ENCODE data around the gene U2AF2. TPM values are rescaled to one million over a fixed set of nuclear protein-coding genes. Genes with fewer than 3 reads are reported as not detected.

U2AF2 gene
- total RNA-seq, 4 donors from 2014 or later: 78.8 to 149 (median 106) TPM

DNA sequence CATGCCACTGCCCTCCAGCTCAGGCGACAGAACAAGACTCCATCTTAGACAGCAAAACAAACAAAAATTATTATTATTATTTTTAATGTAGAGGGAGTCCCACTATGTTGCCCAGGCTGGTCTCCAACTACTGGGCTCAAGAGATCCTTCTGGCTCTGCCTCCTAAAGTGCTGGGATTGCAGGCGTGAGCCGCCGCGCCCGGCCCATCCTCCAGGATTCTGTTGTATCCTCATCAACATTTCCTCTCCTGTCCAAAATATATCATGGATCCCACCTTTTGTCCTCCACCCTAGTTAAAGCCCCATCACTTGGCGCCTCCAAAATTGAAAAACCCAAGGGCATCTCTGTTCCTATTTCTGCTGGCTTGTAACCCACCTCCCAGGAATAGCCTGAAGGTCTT is 31.7 kb upstream of the U2AF2 start:
- WGBS, 2 donors: 89 to 91% methylated on average over 7 of the region's 7 CpGs
- TF ChIP-seq, protein P1, sequence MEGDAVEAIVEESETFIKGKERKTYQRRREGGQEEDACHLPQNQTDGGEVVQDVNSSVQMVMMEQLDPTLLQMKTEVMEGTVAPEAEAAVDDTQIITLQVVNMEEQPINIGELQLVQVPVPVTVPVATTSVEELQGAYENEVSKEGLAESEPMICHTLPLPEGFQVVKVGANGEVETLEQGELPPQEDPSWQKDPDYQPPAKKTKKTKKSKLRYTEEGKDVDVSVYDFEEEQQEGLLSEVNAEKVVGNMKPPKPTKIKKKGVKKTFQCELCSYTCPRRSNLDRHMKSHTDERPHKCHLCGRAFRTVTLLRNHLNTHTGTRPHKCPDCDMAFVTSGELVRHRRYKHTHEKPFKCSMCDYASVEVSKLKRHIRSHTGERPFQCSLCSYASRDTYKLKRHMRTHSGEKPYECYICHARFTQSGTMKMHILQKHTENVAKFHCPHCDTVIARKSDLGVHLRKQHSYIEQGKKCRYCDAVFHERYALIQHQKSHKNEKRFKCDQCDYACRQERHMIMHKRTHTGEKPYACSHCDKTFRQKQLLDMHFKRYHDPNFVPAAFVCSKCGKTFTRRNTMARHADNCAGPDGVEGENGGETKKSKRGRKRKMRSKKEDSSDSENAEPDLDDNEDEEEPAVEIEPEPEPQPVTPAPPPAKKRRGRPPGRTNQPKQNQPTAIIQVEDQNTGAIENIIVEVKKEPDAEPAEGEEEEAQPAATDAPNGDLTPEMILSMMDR (IDR thresholded peaks at IDR 0.05): no peak
- TF ChIP-seq POLR2A (IDR thresholded peaks at IDR 0.05): no peak
- DNase-seq (ENCODE audit: low spot score in 2 of 2): no peak
- H3K4me3 ChIP-seq (ENCODE audit: low read depth, poor library complexity, severe bottlenecking): no peak overlapping the region
- intact Hi-C loops (cut with DNase I; ENCODE audit: low total_unique reads): no loop called here

DNA sequence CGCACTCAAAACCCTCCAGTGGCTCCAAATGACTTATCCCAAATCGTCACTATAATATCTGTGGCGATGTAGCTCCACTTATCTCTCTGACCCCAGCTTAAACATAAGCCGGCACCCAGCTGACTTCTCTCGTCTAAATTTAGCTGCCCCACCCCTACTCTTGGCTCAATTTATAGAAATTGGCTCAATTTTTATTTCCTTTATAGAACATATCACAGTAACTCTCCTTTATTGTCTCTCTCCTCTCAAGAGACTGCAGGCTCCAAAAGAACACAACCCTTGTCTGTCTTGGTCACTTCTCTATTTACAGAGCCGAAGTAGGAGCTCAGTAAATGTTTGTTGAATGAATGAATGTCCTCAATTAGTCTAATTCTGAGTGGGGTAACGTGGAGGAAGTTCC is 31.3 kb upstream of the U2AF2 start:
- H3K4me3 ChIP-seq (ENCODE audit: low read depth, poor library complexity, severe bottlenecking): no peak overlapping the region
- intact Hi-C loops (cut with DNase I; ENCODE audit: low total_unique reads): no loop called here
- 44 to 49% methylated on average over 7 of the region's 7 CpGs for WGBS, 2 donors
- TF ChIP-seq, protein P1 (IDR thresholded peaks at IDR 0.05): no peak
- TF ChIP-seq POLR2A (IDR thresholded peaks at IDR 0.05): no peak
- DNase-seq (ENCODE audit: low spot score in 2 of 2): no peak

DNA sequence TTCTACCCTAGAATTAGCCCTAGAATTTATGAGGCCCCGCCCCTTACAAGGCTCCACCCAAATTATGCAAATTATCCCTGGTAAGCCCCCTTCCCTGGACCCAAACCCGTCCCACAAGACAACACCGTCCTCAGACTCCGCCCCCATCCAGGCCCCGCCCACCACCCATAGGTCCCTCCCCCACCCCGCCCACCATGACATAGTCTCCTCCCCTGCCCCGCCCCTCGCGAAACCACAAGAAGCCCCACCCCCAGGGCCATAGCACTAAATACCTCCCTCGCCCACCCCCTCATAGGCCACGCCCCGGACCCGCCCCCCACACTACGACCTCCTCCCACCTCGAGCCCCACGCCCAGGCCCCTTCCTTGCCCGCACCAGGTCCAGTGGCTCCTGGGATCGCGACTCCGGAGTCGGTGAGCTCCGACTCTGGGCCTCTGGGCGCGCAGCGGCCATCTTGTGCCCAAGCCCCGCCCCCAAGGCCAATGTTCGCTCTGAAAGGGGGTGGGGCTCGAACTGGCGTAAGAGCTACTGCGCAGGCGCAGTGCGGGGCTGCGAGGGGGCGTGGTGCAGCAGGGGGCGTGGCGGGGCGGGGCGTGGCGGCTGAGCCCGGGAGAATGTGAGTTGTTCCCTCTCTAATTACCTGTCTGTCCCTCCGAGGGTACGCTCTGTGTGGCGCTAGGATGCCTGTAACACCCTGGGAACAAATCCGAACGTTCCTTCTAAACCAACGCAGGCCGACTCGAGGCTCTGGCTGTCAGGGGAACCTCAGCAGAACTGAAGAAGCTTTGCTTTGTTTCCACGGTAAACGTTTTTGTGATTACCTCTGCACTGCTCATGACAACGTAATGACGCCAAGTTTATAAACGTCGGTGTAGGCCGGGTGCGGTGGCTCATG is 30.5 kb upstream of the U2AF2 start, which contains the start of gene ZNF784:
ZNF784 (minus strand) TSS at position 458 of the 895 bp plus-strand sequence; CDS start at position 453, 5 bp downstream.
- peak within 1 kb of the TSS; percentile 26 for H3K4me3 ChIP-seq (ENCODE audit: low read depth, poor library complexity, severe bottlenecking)
- TF ChIP-seq, protein P1 (IDR thresholded peaks at IDR 0.05): no peak
- no peak for TF ChIP-seq POLR2A (IDR thresholded peaks at IDR 0.05)
- WGBS, 2 donors: 1% methylated on average over 26 to 39 of the region's 56 CpGs
- DNase-seq (ENCODE audit: low spot score in 2 of 2): peak; percentile 89 to 99
- intact Hi-C loops (cut with DNase I; ENCODE audit: low total_unique reads): no loop called here

DNA sequence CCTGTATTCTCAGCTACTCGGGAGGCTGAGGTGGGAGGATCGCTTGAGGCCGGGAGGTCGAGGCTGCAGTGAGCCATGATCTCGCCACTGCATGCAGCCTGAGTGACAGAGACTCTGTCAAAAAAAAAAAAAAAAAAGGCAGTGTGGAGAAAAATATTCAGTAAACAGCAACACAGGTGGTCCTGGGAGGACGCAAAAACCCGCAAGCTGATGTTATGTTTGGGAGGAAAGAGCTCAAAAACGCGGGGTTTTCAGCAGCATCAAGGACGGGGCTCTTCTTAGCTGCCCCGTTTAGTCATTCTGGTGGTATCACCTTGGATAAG is 29.9 kb upstream of the U2AF2 start:
- intact Hi-C loops (cut with DNase I; ENCODE audit: low total_unique reads): no loop called here
- TF ChIP-seq, protein P1 (IDR thresholded peaks at IDR 0.05): no peak
- no peak for TF ChIP-seq POLR2A (IDR thresholded peaks at IDR 0.05)
- 35 to 42% methylated on average over 11 of the region's 11 CpGs for WGBS, 2 donors
- no peak for DNase-seq (ENCODE audit: low spot score in 2 of 2)
- no peak overlapping the region for H3K4me3 ChIP-seq (ENCODE audit: low read depth, poor library complexity, severe bottlenecking)

DNA sequence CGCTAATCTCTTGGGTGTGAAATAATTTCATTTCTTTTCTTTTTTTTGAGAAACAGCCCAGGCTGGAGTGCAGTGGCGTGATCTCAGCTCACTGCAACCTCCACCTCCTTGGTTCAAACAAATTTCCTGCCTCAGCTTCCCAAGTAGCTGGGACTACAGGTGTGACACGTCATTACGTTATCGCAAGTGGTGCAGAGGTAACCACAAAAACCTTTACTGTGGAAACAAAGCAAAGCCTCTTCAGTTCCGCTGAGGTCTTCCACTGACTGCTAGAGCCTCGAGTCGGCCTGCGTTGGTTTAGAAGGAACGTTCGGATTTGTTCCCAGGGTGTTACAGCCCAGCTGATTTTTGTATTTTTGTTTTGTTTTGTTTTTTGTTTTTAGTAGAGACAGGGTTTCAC is 28.5 kb upstream of the U2AF2 start:
- WGBS, 2 donors: 91 to 94% methylated on average over 11 of the region's 11 CpGs
- intact Hi-C loops (cut with DNase I; ENCODE audit: low total_unique reads): no loop called here

More for the DNA sequence above, 28.5 kb upstream of the U2AF2 start:
- no peak for DNase-seq (ENCODE audit: low spot score in 2 of 2)
- no peak overlapping the region for H3K4me3 ChIP-seq (ENCODE audit: low read depth, poor library complexity, severe bottlenecking)
- TF ChIP-seq, protein P1 (IDR thresholded peaks at IDR 0.05): no peak
- TF ChIP-seq POLR2A (IDR thresholded peaks at IDR 0.05): no peak

Data from lower leg skin (tissue), 4 donors.